ENCODE data around the gene KRT10. TPM values are rescaled to one million over a fixed set of nuclear protein-coding genes. Genes with fewer than 3 reads are reported as not detected.

KRT10 gene
- total and polyA plus RNA-seq, 4 experiments from 2014 or later: 37.6 to 181 (median 90.5) TPM

GRCh38 chr17:40809721-40810421 lies 12.5 kb downstream of the KRT10 start:
- H3K9me3 ChIP-seq (ENCODE audit: control insufficient read depth in 1 of 2, low read length in 2 of 2): no peaks in the 10 kb centered on the region
- DNase-seq: no peak
- no peaks in the 10 kb centered on the region for H3K4me1 Mint-ChIP-seq
- intact Hi-C loops (cut with micrococcal nuclease): no loop called here
- H3K27ac ChIP-seq (ENCODE audit: low read depth, low read length): no peak overlapping the region
- H3K4me3 ChIP-seq (ENCODE audit: low read length in 2 of 2): no peak overlapping the region
- ChIA-PET CTCF (ENCODE audit: partially characterized antibody) (interaction anchor here (0.9 kb wide), 1 partner anchor 853 kb away, joined by 3 read pairs; no protein-coding TSS in a partner anchor), POLR2A (ENCODE audit: partially characterized antibody) (interaction anchor here (1.2 kb wide), 1 partner anchor 9 kb away, joined by 3 read pairs; no protein-coding TSS in a partner anchor)
- no peaks in the 10 kb centered on the region for H3K4me1 ChIP-seq (ENCODE audit: insufficient read depth, low read length)
- no peak overlapping the region for H3K27ac Mint-ChIP-seq
- H3K27me3 ChIP-seq (ENCODE audit: insufficient read depth, low read length): peaks cover 30% of the 10 kb centered on the region
- H3K27me3 Mint-ChIP-seq: peaks cover 57 to 61% of the 10 kb centered on the region in 2 donors
- H3K4me3 Mint-ChIP-seq: no peak overlapping the region
- H3K36me3 Mint-ChIP-seq: no peaks in the 10 kb centered on the region
- H3K36me3 ChIP-seq (ENCODE audit: insufficient read depth, low read length): no peaks in the 10 kb centered on the region
- peaks cover 0 to 4% (median 1%) of the 10 kb centered on the region in 8 donors for H3K9me3 Mint-ChIP-seq

- H3K27ac Mint-ChIP-seq: no peak overlapping the region
- no peaks in the 10 kb centered on the region for H3K9me3 ChIP-seq (ENCODE audit: control insufficient read depth in 1 of 2, low read length in 2 of 2)
- no peaks in the 10 kb centered on the region for H3K36me3 ChIP-seq (ENCODE audit: insufficient read depth, low read length)
- H3K4me3 Mint-ChIP-seq: no peak overlapping the region
- H3K27me3 ChIP-seq (ENCODE audit: insufficient read depth, low read length): peaks cover 15% of the 10 kb centered on the region
- DNase-seq: no peak
- H3K4me1 Mint-ChIP-seq: peaks cover 2 to 4% (median 3%) of the 10 kb centered on the region in 4 donors
- ChIA-PET CTCF (ENCODE audit: partially characterized antibody) (interaction anchor here (1.2 to 1.7 kb wide), 4 partner anchors 11 to 860 kb away, joined by 3 to 9 read pairs (median 6); no protein-coding TSS in a partner anchor), POLR2A (ENCODE audit: partially characterized antibody) (no interaction called here)
- no peak overlapping the region for H3K27ac ChIP-seq (ENCODE audit: low read depth, low read length)
- H3K36me3 Mint-ChIP-seq: no peaks in the 10 kb centered on the region
- no peak overlapping the region for H3K4me3 ChIP-seq (ENCODE audit: low read length in 2 of 2)
- H3K4me1 ChIP-seq (ENCODE audit: insufficient read depth, low read length): peaks cover 4% of the 10 kb centered on the region
- peaks cover 32 to 47% of the 10 kb centered on the region in 2 donors for H3K27me3 Mint-ChIP-seq
- intact Hi-C loops (cut with micrococcal nuclease): no loop called here
- H3K9me3 Mint-ChIP-seq: peaks cover 0 to 5% (median 0%) of the 10 kb centered on the region in 8 donors
These were observed 16.3 kb downstream of the KRT10 start for GRCh38 chr17:40806131-40806530.

DNA sequence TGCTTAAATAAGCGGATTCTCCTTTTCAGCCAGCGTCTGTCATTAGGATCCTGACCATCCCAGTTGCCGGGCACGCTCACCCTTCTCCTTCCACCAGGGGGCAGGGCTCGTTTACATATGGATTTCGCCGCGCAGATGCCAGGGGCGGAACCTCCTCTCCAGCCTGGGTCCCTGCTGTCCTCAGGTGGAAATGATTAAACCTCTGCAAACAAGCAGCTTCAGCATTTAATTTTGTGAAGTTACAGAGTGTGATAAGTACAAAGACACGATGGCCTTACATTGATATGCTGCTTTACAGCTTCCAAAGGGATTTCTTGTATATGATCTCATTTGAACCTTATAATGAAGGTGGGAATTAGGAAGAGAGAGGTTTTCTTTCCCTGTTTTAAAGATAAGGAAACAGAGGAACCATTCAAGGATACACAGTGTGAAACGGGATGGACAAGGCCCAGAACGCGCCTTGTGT lies 18.8 kb downstream of the KRT10 start:
- peak; percentile 59 to 75 (median 62) for DNase-seq
- Mint-ChIP-seq H3K36me3 (no peaks in the 10 kb centered on the region), H3K4me1 (peaks cover 2 to 4% (median 3%) of the 10 kb centered on the region in 4 donors), H3K27ac (no peak overlapping the region), H3K9me3 (peaks cover 0 to 5% (median 0%) of the 10 kb centered on the region in 8 donors), H3K4me3 (no peak overlapping the region), H3K27me3 (peaks cover 19 to 34% of the 10 kb centered on the region in 2 donors)
- ChIA-PET CTCF (ENCODE audit: partially characterized antibody) (interaction anchor here (0.6 to 2.7 kb wide), 9 partner anchors 12 to 862 kb away, joined by 3 to 25 read pairs (median 4); partner anchors contain the start of gene KRT10), POLR2A (ENCODE audit: partially characterized antibody) (interaction anchor here (0.7 to 1.0 kb wide), 2 partner anchors 15 to 862 kb away, joined by 4 to 5 read pairs; no protein-coding TSS in a partner anchor)
- H3K36me3 ChIP-seq (ENCODE audit: insufficient read depth, low read length): no peaks in the 10 kb centered on the region
- H3K9me3 ChIP-seq (ENCODE audit: control insufficient read depth in 1 of 2, low read length in 2 of 2): no peaks in the 10 kb centered on the region
- intact Hi-C loops (cut with micrococcal nuclease): loop anchor here (1.0 to 5.0 kb wide), 7 partner anchors 54 to 864 kb away; no protein-coding TSS in a partner anchor
- peaks cover 11% of the 10 kb centered on the region for H3K27me3 ChIP-seq (ENCODE audit: insufficient read depth, low read length)
- H3K27ac ChIP-seq (ENCODE audit: low read depth, low read length): no peak overlapping the region
- peaks cover 4% of the 10 kb centered on the region for H3K4me1 ChIP-seq (ENCODE audit: insufficient read depth, low read length)
- no peak overlapping the region for H3K4me3 ChIP-seq (ENCODE audit: low read length in 2 of 2)

GRCh38 chr17:40801157-40801556 lies 21.3 kb downstream of the KRT10 start:
- H3K36me3 Mint-ChIP-seq: no peaks in the 10 kb centered on the region

GRCh38 chr17:40800381-40800780 lies 22.0 kb downstream of the KRT10 start:
- no peak for DNase-seq
- Histone ChIP-seq H3K27me3 (ENCODE audit: insufficient read depth, low read length) (peaks cover 8% of the 10 kb centered on the region), H3K27ac (ENCODE audit: low read depth, low read length) (no peak overlapping the region), H3K36me3 (ENCODE audit: insufficient read depth, low read length) (no peaks in the 10 kb centered on the region), H3K9me3 (ENCODE audit: control insufficient read depth in 1 of 2, low read length in 2 of 2) (no peaks in the 10 kb centered on the region), H3K4me3 (ENCODE audit: low read length in 2 of 2) (no peak overlapping the region), H3K4me1 (ENCODE audit: insufficient read depth, low read length) (peaks cover 4% of the 10 kb centered on the region)
- peaks cover 19 to 27% of the 10 kb centered on the region in 2 donors for H3K27me3 Mint-ChIP-seq
- ChIA-PET CTCF (ENCODE audit: partially characterized antibody) (no interaction called here), POLR2A (ENCODE audit: partially characterized antibody) (no interaction called here)
- H3K4me1 Mint-ChIP-seq: peaks cover 2 to 4% (median 3%) of the 10 kb centered on the region in 4 donors
- intact Hi-C loops (cut with micrococcal nuclease): loop anchor here (5.0 kb wide), 2 partner anchors 57 to 522 kb away; no protein-coding TSS in a partner anchor
- H3K4me3 Mint-ChIP-seq: no peak overlapping the region
- no peaks in the 10 kb centered on the region for H3K36me3 Mint-ChIP-seq
- H3K9me3 Mint-ChIP-seq: peaks cover 0 to 5% (median 0%) of the 10 kb centered on the region in 8 donors
- H3K27ac Mint-ChIP-seq: no peak overlapping the region

More at GRCh38 chr17:40801157-40801556, 21.3 kb downstream of the KRT10 start:
- H3K27ac Mint-ChIP-seq: no peak overlapping the region
- no peak for DNase-seq
- Histone ChIP-seq H3K4me3 (ENCODE audit: low read length in 2 of 2) (no peak overlapping the region), H3K27ac (ENCODE audit: low read depth, low read length) (no peak overlapping the region), H3K9me3 (ENCODE audit: control insufficient read depth in 1 of 2, low read length in 2 of 2) (no peaks in the 10 kb centered on the region), H3K36me3 (ENCODE audit: insufficient read depth, low read length) (no peaks in the 10 kb centered on the region), H3K27me3 (ENCODE audit: insufficient read depth, low read length) (peaks cover 8% of the 10 kb centered on the region), H3K4me1 (ENCODE audit: insufficient read depth, low read length) (peaks cover 4% of the 10 kb centered on the region)
- ChIA-PET CTCF (ENCODE audit: partially characterized antibody) (interaction anchor here (2.6 kb wide), 1 partner anchor 864 kb away, joined by 10 read pairs; no protein-coding TSS in a partner anchor), POLR2A (ENCODE audit: partially characterized antibody) (no interaction called here)
- intact Hi-C loops (cut with micrococcal nuclease): loop anchor here (5.0 kb wide), 2 partner anchors 56 to 521 kb away; no protein-coding TSS in a partner anchor
- peaks cover 16 to 26% of the 10 kb centered on the region in 2 donors for H3K27me3 Mint-ChIP-seq
- peaks cover 0 to 5% (median 0%) of the 10 kb centered on the region in 8 donors for H3K9me3 Mint-ChIP-seq
- H3K4me1 Mint-ChIP-seq: peaks cover 2 to 4% (median 3%) of the 10 kb centered on the region in 4 donors
- H3K4me3 Mint-ChIP-seq: no peak overlapping the region

GRCh38 chr17:40799859-40800258 lies 22.6 kb downstream of the KRT10 start, which contains the start of gene KRT28:
TSS of gene KRT28 (minus strand) at chr17:40799959. CDS start at chr17:40799893, 66 bp downstream.
- no peak within 1 kb of the TSS for H3K4me3 Mint-ChIP-seq
- H3K36me3 Mint-ChIP-seq: no peaks in the 10 kb centered on the region
- H3K4me1 ChIP-seq (ENCODE audit: insufficient read depth, low read length): peaks cover 4% of the 10 kb centered on the region
- H3K4me1 Mint-ChIP-seq: peaks cover 2 to 4% (median 3%) of the 10 kb centered on the region in 4 donors
- no peak within 1 kb of the TSS for H3K27ac ChIP-seq (ENCODE audit: low read depth, low read length)
- POLR2A ChIA-PET (ENCODE audit: partially characterized antibody): no interaction called here
- peaks cover 8% of the 10 kb centered on the region for H3K27me3 ChIP-seq (ENCODE audit: insufficient read depth, low read length)
- DNase-seq: no peak
- intact Hi-C loops (cut with micrococcal nuclease): loop anchor here (5.0 kb wide), 2 partner anchors 57 to 522 kb away; no protein-coding TSS in a partner anchor
- peaks cover 14 to 27% of the 10 kb centered on the region in 2 donors for H3K27me3 Mint-ChIP-seq
- H3K27ac Mint-ChIP-seq: no peak within 1 kb of the TSS
- no peaks in the 10 kb centered on the region for H3K9me3 ChIP-seq (ENCODE audit: control insufficient read depth in 1 of 2, low read length in 2 of 2)
- no peaks in the 10 kb centered on the region for H3K36me3 ChIP-seq (ENCODE audit: insufficient read depth, low read length)
- no peak within 1 kb of the TSS for H3K4me3 ChIP-seq (ENCODE audit: low read length in 2 of 2)
- peaks cover 0 to 3% (median 0%) of the 10 kb centered on the region in 8 donors for H3K9me3 Mint-ChIP-seq
- CTCF ChIA-PET (ENCODE audit: partially characterized antibody): no interaction called here

DNA sequence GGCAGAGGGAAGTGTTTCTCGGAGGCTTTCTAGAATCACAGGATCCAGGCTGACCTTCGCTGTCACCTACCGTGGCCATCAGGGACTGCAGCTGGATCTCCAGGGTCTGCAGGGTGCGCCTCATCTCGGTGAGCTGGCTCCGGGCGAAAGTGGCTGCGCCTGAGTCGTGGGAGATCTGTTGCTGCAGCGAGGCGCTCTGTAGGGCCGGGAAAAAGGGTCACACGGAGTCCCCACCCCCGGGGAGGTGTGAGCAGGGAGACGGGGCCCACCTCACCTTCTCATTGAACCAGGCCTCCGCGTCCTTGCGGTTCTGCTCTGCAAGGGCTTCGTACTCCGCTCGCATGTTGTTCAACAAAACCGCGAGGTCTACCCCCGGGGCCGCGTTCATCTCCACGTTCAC lies 25.6 kb downstream of the KRT10 start:
- no peak overlapping the region for H3K4me3 Mint-ChIP-seq
- intact Hi-C loops (cut with micrococcal nuclease): no loop called here
- DNase-seq: no peak
- H3K9me3 ChIP-seq (ENCODE audit: control insufficient read depth in 1 of 2, low read length in 2 of 2): no peaks in the 10 kb centered on the region
- H3K4me1 ChIP-seq (ENCODE audit: insufficient read depth, low read length): no peaks in the 10 kb centered on the region
- POLR2A ChIA-PET (ENCODE audit: partially characterized antibody): no interaction called here
- H3K9me3 Mint-ChIP-seq: no peaks in the 10 kb centered on the region
- CTCF ChIA-PET (ENCODE audit: partially characterized antibody): no interaction called here
- no peak overlapping the region for H3K4me3 ChIP-seq (ENCODE audit: low read length in 2 of 2)
- no peak overlapping the region for H3K27ac Mint-ChIP-seq
- no peaks in the 10 kb centered on the region for H3K36me3 ChIP-seq (ENCODE audit: insufficient read depth, low read length)
- peaks cover 23 to 34% of the 10 kb centered on the region in 2 donors for H3K27me3 Mint-ChIP-seq
- H3K4me1 Mint-ChIP-seq: no peaks in the 10 kb centered on the region
- no peaks in the 10 kb centered on the region for H3K36me3 Mint-ChIP-seq
- H3K27ac ChIP-seq (ENCODE audit: low read depth, low read length): no peak overlapping the region
- peaks cover 8% of the 10 kb centered on the region for H3K27me3 ChIP-seq (ENCODE audit: insufficient read depth, low read length)
